GM10266 (cell line): ENCODE results near the gene CEP290.

Source experiments
- DNase-seq: peaks from one replicate; pipeline ENCODE4 v3.0.0; 2012; ENCODE audit errors: extremely low spot score
- TF ChIP-seq, protein P1 (sequence below): IDR thresholded peaks from 2 replicates; pipeline ENCODE4 v1.5.1; 2012; ENCODE audit warnings: mild to moderate bottlenecking, low read depth; ENCODE audit not compliant: control insufficient read depth, insufficient read depth; ENCODE audit errors: missing control alignments

The CEP290 gene

DNA sequence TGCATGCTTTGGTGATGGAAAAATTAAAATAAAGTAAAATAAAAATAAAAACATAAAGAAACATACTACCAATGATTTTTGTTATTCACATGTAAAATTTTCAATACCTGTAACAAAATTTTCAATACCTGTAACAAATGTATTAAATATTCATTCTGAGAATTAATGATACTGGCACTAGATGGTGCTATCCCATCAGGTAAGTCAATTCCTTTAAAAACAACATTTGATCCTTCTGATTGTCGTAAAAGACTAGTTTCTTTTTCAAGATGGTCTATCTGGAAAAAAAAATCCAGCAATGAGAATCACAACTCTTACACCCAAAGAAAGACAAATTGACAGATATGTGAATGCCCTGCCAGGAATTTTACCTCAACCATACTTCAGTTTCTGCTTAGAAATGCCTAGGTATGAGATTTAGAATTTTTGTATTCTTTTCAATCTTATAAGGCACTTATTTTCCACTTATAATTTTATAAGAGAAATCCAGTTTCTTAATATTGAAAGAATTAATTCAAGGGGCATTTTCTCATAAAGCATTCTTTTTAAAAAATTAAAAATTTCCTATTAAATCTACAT is 30.7 kb downstream of the CEP290 start:
- peak; percentile 18 for DNase-seq
- TF ChIP-seq, protein P1, sequence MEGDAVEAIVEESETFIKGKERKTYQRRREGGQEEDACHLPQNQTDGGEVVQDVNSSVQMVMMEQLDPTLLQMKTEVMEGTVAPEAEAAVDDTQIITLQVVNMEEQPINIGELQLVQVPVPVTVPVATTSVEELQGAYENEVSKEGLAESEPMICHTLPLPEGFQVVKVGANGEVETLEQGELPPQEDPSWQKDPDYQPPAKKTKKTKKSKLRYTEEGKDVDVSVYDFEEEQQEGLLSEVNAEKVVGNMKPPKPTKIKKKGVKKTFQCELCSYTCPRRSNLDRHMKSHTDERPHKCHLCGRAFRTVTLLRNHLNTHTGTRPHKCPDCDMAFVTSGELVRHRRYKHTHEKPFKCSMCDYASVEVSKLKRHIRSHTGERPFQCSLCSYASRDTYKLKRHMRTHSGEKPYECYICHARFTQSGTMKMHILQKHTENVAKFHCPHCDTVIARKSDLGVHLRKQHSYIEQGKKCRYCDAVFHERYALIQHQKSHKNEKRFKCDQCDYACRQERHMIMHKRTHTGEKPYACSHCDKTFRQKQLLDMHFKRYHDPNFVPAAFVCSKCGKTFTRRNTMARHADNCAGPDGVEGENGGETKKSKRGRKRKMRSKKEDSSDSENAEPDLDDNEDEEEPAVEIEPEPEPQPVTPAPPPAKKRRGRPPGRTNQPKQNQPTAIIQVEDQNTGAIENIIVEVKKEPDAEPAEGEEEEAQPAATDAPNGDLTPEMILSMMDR, result peak; percentile 40

DNA sequence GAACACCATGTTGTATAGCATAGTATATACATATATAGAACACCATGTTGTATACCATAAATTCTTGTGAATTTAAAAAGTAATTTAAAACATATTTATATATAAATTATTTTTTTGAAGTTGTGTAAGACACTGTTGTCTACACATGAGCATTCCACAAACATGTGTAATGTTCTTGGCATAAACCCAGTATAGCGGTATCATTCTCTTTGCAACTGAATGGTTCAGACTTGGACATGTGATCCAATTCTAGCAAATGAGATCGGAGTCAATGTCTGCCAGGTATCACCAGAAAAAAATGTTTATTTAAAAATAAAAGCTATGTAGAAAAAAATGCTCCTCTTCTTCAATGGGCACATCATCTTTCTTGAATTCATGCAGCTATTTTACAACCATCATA is 33.9 kb downstream of the CEP290 start:
- TF ChIP-seq, protein P1, result no peak
- no peak for DNase-seq

DNA sequence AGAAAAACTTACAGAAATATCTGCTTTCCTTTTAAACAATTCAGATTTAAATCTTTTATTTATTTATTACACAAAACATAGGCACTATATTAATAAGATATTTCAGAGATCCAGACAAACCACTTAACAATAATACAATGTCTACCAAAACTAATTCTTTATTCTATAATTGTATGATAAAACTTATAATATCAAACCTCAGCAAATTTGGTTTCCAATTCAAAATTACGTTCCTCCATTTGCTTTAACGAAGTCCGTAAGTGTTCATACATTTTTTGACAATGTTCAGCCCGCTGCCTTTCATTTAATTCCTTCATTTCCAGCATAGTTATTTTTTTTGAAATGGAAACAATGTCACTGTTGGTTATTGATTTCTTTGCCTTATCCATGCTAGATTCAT is 48.3 kb downstream of the CEP290 start:
- TF ChIP-seq, protein P1, result no peak
- DNase-seq, result no peak

DNA sequence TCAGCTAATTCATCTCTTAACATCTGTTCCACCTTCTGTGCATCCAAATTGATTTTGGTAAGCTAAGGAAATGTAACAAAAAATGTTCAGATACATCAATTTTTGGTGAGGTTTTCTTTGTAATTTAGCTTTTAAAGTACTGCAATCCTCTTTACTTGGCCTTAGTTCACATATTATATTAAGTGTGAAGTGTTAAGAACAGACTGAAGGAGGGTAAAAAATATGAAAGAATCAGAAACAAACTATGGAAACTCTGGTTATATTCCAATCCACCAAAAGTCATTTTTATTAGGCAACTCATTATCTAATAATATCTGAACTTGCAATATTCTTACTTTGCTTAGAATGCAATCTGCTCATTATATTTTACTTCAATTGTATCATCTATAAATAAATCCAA is 49.1 kb downstream of the CEP290 start:
- TF ChIP-seq, protein P1, result no peak
- no peak for DNase-seq

DNA sequence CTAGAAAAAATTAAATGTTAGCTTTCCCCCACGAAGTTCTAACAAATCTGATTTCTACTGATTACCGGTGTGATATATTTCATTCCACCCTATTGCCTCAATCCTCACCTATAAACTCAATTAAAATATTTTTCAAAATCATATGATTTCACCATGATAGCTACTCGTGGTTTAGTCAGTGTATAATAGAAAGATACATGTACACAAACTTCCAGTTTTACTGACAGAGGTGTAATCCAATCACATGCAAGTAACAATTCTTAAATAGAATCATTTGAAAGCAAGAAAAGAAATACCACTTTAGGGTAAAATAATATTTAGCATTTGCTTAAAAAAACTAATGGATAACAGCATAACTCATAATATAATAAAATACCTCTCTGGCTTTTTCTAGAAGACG is 57.7 kb downstream of the CEP290 start:
- no peak for DNase-seq
- TF ChIP-seq, protein P1, result no peak

DNA sequence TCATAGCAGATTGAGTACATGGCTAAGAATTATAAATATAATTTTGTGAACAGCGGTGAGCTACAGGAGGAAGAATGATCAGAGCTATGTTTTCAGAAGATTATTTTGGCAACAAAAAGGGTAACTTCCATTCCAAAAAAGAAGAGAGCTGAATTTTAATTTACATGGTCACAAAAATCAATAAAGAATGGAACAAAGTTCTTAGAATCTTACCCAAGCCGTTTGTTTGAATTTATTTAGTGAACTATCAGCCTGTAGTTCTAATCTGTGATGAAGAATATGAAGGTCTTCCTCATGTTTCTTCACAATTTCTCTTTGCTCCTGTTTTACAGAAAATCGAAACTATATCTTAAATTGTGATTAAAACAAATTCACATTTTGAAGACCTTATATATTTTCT is 58.3 kb downstream of the CEP290 start:
- DNase-seq, result no peak
- TF ChIP-seq, protein P1, result no peak

DNA sequence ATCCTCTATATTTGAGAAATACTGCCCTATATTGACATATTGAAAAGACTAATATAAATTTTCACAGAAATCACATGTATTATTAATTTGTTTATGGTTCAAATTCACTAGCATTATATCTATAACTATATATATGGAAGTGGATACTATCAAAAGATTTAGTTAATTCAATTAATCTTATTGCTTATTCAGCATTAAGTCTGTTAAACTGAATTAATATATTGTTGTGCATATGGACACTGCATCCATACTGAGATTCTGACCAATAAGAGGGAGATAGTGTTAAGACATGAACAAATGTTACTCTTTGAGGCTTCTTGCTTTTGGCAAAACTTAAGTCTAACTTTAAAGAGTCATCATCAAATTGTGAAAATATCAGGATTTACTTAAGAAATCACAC is 60.6 kb downstream of the CEP290 start:
- TF ChIP-seq, protein P1, result no peak
- DNase-seq, result no peak
